ENCODE data around the gene PHF20.
"Not testable (repeated sequence)": the region's sequence is repeated elsewhere in the genome, so short reads cannot be mapped to it uniquely, and the experiment has no call there.

The PHF20 gene

DNA sequence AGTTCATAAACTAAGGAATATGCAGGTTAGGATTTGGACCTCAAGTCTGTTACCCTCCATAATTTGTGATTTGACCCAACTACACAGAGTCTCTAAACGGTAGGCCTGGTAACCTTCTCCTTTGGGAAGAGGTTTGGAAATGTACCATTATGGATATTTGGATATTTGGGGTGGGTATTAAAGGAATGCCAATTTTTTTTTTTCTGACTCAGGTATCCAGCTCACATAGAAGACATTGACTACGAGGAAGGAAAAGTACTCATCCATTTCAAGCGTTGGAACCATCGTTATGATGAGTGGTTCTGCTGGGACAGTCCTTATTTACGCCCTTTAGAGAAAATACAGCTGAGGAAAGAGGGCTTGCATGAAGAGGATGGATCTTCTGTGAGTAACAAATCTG lies 70.5 kb downstream of the PHF20 start:
- DNase-seq, result no peak

DNA sequence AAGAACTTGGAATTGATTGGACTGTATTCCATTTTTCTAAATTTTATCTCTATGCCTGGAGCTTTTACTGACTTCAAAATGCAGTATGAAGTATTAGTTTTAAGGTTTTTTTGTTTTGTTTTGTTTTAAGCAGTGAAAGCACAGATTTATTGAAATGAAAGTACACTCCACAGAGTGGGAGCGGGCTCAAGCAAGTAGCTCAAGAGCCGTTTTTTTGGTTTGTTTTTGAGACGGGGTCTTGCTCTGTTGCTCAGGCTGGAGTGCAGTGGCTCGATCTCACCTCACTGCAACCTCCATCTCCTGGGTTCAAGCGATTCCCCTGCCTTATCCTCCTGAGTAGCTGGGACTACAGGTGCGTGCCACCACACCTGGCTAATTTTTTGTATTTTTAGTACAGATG lies 72.1 kb downstream of the PHF20 start:
- DNase-seq, result not testable (repeated sequence)

DNA sequence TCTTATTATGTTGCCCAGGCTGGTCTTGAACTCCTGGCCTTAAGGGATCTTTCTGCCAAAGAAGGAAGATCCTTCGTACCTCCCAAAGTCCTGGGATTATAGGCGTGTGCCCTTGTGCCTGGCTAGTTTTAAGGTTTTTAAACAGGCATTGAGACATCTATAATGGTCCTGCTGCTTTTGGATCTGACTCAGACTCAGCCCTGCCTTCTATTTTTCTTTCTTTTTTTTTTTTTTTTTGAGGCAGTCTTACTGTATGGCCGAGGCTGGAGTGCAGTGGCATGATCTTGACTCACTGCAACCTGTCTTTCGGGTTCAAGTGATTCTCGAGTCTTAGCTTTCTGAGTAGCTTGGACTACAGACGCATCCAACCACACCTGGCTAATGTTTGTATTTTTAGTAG lies 73.7 kb downstream of the PHF20 start:
- no peak for DNase-seq

DNA sequence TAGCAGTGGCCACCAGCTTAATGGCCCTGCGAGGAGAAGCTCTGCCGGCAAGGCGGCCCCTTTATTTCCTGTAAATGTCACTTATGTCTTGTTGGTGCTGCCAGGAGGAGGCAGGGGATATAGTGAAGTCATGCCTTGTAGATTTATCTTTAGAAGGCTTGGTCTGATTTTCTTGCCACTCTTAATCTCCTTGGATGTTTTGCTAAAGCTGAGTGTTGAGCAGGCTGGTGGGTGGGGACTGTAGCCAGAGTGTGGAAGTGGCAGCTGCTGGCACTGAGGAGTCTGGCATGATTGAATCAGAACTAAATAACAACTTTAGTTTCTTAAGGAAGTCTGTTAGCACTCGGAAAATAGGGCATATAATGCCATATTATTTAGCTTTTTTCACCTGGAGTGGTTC lies 77.9 kb downstream of the PHF20 start:
- no peak for DNase-seq

DNA sequence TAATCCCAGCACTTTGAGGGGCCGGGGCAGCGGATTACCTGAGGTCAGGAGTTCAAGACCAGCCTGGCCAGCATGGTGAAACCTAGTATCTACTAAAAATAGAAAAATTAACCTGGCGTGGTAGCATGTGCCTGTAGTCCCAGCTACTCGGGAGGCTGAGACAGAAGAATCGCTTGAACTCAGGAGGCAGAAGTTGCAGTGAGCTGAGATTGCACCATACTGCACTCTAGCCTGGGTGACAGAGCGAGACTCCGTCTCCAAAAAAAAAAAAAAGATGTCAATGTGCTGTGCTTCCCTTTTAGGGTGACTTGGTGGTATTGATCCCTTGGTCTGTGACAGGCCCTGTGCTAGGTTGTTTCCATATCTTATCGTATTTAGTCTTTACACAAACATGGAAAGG lies 79.8 kb downstream of the PHF20 start:
- not testable (repeated sequence) for DNase-seq

DNA sequence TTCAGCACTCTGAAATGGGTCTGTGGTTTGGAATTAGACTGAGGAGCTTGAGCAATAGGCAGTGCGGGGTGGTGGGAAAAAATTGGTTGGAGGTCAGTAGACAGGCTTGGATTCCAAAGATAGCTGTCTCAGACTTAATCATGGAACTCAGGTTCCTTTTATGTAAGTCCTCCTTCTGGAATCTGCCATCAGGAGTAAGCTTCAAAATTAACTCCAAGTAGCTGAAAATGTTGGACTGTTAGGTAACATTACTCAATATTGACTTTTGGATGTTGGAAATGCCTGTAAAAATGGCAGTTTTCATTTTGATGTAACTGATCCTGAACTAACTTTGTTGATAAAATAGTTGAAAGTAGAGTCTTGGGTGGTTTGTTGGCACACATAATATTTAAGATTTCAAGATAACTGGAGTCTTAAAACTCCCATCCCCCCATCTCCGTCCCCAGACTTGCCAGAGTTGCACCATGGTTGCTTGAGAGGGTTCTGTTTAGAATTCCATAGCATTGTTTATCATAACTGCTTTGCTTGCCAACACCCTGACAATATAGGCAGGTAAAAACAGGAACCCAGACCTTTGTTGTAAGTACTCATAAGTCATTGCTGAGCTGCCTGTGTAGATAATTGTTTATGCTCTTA lies 83.0 kb downstream of the PHF20 start:
- no peak for DNase-seq

DNA sequence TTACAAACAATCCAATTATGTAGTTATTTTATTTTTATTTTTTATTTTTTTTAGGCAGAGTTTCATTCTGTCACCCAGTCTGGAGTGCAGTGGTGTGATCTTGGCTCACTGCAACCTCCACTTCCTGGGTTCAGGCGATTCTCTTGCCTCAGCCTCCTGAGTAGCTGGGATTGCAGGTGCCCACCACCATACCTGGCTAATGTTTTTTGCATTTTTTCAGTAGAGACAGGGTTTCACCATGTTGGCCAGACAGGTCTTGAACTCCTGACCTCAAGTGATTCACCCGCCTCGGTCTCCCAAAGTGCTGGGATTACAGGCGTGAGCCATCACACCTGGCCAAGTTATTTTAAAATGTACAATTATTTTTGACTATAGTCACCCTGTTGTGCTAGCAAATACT lies 83.8 kb downstream of the PHF20 start:
- DNase-seq, result not testable (repeated sequence)

DNA sequence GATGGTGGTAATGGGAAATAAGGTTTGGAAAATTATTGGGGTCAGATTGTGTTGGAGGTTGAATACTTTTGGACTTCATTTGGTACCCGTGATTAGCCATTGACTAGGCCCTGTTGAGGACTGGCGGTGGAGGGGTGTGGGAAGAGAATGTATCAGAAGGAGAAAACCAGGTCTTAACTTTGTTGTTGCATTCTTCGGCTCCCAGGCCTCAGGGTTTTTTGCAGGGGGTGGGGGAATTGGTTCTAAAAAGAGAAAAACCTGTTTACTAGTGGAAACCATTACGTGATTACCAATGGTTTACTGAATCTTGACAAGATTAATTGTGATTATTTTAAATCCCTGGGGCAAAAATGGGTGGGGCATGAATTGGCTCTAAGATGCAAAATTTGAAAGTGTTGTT lies 85.1 kb downstream of the PHF20 start:
- DNase-seq, result no peak

DNA sequence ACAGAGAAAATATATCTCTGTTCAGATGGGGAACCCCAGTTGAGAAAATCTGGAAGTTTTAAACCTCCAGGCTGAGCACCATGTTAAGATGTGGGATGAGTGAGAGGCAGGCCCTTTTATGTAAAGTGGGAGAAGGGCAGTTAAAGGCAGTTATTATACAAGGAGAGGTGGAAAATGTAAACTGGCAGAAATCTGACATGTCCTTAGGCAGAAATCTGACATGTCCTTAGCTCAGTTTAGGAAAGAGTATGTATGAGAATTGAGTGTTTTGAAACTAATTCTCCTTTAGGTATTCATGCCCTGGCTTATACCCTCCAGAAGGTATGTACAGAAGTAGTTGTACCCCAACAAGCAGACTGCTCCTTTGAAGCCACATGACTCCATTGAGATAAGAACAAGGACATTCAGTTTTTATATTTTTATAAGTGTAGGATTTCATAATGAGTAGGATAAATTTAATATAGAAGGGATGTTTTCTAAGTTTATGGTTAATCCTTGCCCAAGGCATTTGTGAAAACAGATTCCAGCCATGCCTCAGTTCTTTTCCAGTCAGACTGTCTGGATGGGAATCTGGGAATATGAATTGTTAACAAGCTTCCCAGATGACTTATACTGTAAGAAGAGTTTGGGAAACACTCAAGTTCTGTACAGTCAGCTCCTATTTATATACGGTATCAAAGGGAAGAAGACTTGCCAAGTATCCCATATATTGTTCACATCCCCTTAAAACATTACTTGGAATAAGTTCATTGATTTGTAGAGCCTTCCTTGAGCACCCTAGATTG lies 94.8 kb downstream of the PHF20 start:
- DNase-seq, result no peak

DNA sequence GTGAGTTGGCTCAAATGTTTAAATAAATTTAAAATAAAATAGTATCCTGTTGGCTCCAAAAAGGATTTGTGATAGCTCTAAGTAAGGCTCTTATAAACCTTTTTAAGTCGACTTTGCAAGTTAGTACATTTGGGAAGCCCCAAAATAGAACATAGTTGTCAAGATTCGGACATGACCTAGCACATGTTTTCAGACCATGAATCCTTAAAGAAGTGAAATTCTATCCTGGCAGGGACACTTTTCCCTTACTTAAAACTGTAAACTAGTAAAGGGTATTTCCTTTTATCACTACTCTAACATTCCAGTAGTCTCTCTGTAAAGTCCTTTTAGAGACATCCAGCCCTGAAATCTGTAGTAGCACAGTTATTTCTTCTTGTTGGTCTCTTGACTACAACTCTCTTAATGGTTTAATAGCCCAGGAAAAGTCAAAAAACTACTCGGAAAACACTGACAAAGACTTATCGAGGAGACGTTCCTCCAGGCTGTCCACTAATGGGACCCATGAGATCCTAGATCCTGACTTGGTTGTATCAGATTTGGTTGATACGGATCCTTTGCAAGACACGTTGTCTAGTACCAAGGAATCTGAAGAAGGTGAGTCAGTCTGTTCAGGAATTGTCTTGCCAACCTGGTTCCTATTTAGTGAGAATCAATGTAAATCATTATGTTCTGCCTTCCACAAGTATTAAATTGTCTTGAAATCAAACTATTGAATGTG lies 98.9 kb downstream of the PHF20 start:
- no peak for DNase-seq

DNA sequence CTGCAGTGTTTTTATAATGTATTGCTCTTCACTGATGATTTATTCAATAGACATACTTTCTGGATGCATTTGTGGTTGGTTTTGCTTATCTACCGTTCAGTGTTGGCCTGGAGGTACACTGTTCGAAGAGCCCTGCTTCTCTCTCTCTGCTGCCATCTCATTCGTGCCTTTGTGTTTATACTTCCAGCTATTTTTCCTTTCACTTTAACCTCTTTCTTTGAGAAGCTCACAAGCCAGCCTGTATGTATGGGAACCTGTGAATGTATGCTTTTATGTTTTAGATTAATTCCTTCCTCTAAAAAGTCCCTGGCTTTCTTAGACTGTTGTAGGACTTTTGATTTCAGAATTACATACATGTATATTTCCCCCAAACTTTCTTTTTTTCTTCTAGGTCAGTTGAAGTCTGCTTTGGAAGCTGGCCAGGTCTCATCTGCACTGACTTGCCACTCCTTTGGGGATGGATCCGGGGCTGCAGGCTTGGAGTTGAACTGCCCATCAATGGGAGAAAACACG lies 99.5 kb downstream of the PHF20 start:
- no peak for DNase-seq

DNA sequence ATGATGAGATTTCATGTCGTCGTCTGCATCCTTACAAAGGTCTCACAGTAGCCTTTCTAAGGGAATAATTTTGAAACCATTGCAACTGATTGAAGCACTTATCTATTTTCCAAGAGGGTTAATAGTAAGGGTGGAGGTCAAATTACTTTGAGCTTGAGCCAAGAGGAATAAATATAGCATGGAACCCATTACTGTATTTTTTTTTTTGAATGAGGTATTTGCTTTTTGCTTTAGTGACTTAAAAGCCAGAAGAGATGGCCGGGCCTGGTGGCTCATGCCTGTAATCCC lies 104.2 kb downstream of the PHF20 start:
- peak; percentile 49 for DNase-seq

DNA sequence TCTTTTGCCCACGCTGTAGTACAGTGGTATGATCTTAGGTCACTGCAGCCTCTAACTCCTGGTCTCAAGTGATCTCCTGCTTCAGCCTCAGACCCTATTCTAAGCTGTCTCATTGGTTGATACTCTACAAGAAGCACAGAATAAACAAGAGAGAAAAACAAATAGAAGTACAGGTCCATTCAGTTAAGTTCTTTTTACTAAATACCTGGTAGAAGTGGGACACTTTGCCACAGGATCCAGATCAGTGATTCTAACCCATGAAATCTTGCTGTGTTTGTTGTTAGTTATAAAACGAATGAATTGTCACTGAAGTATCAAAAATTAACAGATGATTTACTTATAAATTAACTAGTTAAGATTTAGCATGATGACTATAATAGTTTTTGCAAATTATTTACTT lies 105.8 kb downstream of the PHF20 start:
- no peak for DNase-seq

DNA sequence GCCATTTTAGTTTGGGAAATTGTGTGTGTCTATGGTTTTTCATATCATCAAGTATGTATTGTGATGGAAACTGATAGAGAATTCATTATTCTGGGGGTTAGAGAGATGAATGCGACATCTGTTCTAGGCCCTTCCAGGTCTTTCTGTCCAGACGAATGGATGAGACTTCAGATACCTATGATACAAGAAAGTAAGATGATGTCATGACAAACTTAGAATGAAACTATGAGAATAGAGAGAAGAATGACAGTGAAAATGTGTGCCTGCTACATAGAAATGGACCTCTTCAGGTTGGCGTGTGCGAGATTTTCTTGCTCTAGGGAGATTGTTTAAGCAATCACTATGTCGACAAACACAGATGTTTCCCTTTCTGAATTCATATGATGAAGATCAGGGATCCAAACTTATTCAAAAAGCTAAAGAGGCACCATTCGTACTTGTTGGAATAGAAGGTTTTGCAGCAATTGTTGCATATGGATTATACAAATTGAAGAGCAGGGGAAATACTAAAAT lies 106.4 kb downstream of the PHF20 start:
- DNase-seq, result no peak

DNA sequence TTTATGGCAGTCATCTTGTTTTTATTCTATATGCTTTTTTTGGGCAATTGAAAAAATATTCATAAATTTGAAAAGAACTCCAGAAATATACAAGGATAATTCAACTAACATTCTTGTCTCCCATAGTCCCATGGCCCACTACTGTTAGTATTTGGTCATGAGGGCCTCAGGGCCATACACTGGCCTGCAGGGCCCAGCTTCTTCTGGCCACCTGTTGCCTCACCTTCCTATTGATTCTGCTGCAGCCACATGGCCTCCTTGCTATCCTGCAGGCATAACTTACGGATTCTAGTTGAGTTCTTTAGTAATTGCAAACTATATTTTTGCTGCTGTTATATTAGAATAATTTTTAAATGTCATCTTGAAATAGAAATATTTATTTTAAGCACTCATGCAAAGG lies 109.9 kb downstream of the PHF20 start:
- DNase-seq, result no peak

DNA sequence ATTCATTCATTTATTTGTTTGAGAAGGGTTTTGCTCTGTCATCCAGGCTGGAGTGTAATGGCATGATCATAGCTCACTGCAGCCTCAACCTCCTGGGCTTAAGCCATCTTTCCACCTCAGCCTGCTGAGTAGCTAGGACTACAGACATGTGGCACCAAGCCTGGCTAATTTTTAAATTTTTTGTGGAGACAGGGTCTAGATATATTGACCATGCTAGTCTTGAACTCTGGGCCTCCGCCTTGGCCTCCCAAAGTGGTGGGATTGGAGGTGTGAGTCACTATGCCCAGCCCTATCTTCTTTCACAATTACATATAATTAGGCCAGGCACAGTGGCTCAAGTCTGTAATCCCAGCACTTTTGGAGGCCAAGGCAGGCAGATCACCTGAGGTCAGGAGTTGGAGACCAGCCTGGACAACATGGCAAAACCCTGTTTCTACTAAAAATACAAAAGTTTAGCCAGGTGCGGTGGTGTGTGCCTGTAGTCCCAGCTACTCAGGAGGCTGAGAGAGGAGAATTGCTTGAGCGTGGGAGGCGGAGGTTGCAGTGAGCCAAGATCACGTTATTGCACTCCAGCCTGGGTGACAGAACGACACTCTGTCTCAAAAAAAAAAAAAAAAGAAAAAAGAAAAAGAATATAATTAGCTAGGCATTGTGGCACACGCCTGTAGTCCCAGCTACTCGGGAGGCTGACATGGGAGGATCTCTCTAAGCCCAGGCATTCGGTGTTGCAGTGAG lies 110.8 kb downstream of the PHF20 start:
- not testable (repeated sequence) for DNase-seq

DNA sequence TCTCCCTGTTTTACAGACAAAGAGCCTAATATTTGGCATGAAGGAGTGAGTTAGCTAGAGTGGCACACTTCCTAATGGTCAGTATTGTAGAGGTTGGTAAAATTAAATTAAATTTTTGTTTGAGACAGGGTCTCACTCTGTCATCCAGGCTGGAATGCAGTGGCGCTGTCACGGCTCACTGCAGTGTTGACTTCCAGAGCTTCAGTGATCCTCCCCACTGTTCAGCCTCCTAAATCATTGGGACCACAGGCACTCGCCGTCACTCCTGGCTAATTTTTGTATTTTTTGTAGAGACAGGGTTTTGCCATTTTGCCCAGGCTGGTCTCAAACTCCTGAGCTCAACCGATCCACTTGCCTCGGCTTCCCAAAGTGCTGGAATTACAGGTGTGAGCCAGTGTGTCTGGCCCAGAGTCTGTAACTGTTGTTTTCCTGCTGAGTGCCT lies 111.5 kb downstream of the PHF20 start:
- no peak for DNase-seq

DNA sequence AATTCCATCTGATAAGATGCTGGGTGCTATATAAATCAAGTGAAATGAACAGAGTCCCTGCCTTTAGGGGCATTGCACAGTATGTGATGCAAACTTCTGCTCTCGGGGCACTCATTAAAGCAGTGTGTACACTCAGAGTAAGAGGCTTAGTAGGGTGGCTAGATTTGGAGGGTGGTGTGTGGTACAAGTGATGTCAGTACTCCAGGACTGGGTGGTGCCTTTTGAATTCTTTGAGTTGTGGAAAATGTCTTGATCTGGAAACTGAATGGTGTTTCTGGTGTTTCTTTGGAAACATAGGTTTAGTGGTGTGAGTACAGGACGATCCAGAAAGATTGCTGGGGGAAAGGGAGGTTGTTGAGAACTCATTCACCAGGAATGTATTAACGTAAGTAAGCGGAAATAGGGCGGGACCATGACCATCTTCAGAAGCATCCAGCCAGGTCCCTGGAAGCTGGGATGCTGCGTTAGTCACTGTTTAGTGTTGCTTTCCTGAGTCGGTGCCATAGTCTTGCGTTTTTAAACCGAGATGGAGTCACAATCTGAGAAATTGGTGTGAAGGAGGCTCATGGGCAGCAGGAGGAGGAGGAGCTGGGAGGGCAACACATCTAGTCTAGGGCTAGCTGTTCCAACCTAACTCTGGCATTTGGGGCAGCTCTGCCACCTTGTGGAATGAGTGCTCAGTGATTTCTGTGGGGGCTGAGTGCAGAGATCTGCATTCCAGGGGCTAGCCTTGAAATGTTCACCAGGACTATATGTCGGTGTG lies 112.1 kb downstream of the PHF20 start:
- peak; percentile 18 for DNase-seq

DNA sequence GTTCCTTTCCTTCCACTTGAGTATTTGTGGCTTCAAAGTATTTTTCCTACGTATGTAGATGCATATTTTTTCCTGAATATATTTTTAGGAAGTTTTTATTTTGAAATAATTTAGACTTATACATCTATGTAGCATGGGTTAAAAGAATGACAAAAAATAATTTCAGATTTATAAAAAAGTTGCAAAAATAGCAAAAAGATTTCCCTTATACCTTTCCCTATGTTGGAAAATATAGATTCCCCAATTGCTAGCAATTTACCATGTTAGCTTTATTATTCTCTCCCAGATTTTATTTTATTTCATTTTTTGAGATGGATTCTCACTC lies 112.7 kb downstream of the PHF20 start:
- no peak for DNase-seq

DNA sequence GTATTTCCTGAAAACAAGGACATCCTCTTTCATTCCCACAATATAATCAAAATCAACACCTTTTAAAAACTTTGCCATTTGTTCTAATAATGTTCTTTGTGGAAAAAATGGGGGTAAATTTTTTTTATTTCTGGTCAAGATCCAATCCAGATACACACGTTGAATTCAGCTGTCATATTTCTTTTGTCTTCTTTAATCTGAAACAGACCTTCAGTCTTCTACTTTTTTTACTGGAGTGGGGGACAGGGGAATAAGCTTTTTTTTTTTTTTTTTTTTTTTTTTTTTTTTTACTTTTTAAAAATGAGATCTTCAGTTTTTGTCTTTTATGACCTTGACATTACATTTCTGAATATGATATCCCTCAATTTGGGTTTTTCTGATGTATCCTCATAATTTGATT lies 113.4 kb downstream of the PHF20 start:
- no peak for DNase-seq

DNA sequence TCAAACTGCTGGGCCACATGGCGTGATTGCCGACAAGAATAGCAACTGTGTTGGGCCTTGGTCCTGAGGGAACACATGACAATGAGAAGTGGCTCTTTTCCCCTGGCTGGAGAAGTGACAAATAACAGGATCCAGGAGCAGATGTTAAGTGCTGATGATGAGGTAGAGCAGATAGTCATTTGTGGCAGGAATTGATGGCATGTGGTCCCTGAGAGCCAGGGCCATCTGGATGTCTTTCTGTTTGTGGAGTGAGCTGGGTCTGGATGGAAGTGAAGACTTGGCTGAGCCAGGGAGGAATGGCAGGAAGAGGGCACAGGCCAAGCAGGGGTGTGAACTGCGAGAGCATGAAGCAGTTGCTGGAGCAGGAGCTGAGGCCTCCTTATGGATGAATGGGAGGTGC lies 114.7 kb downstream of the PHF20 start:
- no peak for DNase-seq

DNA sequence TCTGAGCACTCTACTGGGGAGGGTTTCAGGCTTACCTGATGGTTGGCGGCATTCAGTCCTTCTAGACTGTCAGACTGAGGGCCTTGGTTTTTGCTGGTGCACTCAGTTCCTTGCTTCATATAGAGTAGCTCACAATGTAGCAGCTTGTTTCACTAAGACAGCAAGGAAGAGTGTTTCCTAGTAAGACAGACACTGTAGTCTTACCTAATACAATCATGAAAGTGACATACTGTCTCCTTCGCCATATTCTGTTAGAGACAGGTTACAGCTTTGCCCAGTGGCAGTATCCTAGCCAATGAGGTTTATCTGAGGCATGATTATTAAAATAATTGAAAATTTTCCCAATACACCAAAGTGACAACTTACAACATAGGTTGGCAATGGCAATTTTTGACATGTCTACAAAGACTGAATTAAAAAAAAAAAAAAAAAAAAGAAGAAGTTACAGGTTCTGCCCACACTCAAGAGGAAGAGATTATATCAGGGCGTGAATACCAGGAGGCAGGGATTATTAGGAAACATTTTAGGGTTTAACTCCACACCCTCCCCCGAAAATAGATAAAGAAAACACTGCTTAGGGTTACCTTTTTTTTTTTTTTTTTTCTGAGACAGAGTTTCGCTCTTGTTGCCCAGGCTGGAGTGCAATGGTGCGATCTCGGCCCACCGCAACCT lies 115.7 kb downstream of the PHF20 start:
- no peak for DNase-seq

Data from NCI-H2029 treated with DMSO at 0.1 percent for 48 hours (cell line).